GF-D8 (cell line): ENCODE measurements around the gene LAMB2.
A peak's percentile ranks its signal among the peaks of the same experiment; 100 is the strongest.

Source experiments
- DNase-seq: peaks from one replicate; lab custom pipeline; 2025; lab: John Stamatoyannopoulos, UW

The LAMB2 gene

DNA sequence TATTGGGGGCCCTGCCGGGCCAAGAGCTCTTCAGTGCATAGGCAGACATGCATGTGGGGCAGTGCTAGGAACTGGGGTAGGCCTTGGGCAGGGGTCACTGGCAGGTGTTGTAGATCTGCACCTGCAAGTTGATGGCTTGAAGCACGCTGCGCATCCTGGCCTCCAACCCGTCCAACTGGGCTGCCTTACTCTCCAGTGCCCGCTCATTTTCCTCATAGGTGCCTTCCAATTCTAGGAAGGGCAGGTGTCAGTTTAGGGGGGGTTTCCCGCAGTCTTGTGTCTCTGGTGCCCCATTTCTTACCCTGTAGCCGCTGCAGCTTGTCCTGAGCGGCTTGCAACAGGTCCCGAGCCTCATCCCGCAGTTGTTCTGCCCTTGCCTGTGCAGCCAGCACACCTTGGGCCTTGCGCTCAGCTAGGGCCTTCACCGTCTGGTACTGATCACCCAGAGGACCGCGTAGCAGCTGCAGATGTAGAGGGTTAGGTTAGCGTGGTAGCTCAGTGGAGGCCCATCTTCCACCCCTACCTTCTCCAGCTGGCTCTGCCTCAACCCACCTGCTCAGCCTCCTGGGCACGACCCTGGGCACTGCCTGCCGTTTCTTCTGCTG is 11.6 kb downstream of the LAMB2 start:
- no peak for DNase-seq

DNA sequence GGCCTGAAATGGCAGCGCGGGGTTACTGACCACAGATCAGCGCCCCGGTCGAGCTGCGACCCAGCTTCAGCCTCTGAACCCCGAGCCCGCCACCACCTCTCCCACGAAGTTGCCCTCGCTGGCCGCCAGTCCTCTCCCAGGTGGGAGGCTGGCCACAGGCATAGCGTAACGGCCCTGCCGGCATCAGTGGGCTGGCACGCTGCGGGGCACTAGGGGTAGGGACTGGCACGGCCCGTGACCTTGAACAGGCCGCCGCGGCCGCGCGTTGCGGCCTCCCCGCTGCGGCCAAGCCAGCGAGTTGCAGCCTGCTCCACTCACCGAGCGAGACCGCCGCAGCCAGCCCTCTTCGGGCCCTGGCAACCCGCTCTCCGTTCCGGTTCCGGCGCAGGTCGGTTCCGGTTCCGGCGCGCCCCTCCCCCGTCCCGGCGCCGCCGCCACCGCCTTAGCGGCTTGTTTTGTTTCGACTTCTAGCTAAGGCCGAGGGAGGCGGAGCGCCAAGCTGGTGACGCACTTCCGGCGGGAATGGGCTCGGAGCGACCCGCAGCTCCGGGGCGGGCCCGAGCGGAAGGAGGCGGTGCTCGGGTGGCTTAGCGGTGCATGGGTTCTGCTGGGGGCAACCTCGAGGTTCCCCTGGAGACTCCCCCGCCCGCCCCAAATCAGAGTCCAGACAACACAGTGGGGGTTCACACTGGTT is 12.3 kb downstream of the LAMB2 start, which contains the start of gene USP19:
Gene USP19, minus strand, starts transcription at position 386 of the 694 bp plus-strand sequence. CDS start 1,678 bp downstream, outside the sequence.
- peak; percentile 62 for DNase-seq

GRCh38 chr3:49120096-49120437 is 12.8 kb downstream of the LAMB2 start:
- no peak for DNase-seq

GRCh38 chr3:49119439-49119838 is 13.4 kb downstream of the LAMB2 start:
- no peak for DNase-seq

- DNase-seq: no peak
Observed at GRCh38 chr3:49119036-49119435, 13.8 kb downstream of the LAMB2 start.

DNA sequence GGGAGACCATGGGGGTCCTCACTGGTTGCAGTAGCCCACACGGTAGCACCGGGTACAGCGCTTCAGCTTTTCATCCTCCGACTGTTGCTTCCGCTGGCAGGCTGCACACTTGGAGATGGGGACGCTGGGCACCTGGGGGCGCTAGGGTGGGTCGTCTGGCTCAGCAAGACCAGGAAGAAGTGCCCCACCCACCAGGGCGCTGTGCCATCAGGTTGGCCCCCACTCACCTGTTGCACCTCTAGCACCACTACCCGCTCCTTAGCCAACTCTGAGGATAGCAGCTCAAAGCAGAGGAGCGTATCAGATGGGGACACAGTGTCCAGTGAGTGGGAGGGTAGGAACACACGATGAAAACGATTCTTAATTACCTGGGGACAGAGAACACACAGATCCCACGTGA is 20.6 kb downstream of the LAMB2 start:
- no peak for DNase-seq

- no peak for DNase-seq
Observed at GRCh38 chr3:49111347-49111746, 21.5 kb downstream of the LAMB2 start.

- no peak for DNase-seq
Observed at GRCh38 chr3:49110780-49111179, 22.1 kb downstream of the LAMB2 start.

GRCh38 chr3:49108346-49108745 is 24.5 kb downstream of the LAMB2 start:
- no peak for DNase-seq

DNA sequence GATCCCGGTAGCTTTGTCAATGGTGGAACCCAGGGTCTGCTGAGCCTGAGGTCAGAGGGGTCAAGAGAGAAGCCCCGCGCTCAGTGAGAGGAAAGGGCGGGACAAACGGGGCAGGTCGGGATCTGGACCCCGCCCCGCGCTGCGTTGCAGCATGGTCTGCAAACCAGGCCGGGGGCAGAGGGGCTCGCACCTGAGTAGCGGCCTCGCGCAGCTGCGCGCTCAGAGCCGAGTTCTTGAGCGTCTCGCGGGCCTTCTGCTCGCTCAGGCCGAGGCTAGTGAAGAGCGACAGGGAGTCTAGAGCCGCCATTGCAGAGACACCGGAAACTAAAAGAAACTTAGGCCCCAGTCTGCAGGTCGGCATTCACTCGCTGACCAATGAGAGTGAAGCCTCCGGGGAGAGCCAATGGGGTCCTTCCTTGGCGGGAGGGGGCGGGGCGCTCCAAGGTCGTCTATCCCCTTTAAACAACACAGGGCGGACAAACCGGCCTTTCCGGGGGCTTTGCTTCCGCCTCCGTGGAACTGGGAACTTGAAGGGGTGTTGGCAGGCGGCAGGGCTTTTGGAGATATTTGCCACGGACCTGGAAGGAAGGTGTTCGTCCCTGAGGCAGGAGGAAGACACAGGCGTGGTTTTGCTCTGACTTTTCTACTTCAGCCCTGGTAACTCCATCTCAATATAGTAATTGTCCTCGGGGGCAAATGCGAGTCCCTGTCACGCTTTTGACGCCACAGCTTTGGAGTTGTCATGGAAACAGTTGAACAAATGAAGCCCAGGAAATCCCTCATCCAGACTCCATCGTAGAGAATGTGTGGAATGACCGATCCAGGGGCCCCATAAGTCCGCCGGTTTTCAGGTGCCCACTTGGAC is 28.2 kb downstream of the LAMB2 start, which contains the start of gene QARS1:
Gene QARS1, minus strand, starts transcription at position 331 of the 865 bp plus-strand sequence. Its CDS starts 24 bp downstream, at position 307.
- DNase-seq: peak; percentile 73

- DNase-seq: no peak
Observed at GRCh38 chr3:49104052-49104426, 28.8 kb downstream of the LAMB2 start.

DNA sequence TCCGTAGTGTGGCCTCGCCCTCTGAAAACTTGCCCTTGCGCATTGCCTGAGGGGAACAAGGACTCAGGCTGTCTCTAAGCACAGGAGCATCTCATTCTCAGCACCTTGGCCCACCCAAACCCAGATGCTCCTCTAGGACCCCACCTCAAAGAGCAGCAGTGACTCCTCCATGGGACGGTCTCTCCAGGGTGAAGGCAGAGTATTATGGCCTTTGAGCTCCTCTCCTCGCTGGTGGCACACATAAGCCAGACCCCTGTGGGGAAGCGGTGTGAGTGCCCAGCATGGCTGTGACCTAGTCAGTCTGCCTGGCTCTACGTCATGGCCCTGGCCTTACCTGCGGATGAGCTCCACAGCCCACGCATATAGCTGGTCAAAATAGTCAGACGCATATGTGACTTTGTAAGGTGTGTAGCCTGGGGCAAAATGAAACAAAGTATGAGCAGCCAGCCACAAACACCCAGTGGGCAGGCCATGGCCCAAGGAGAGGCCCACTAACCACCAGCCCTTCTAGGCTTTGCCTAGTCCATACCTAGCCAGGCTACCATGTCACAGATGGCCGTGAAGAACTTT is 32.7 kb downstream of the LAMB2 start:
- DNase-seq: no peak

DNA sequence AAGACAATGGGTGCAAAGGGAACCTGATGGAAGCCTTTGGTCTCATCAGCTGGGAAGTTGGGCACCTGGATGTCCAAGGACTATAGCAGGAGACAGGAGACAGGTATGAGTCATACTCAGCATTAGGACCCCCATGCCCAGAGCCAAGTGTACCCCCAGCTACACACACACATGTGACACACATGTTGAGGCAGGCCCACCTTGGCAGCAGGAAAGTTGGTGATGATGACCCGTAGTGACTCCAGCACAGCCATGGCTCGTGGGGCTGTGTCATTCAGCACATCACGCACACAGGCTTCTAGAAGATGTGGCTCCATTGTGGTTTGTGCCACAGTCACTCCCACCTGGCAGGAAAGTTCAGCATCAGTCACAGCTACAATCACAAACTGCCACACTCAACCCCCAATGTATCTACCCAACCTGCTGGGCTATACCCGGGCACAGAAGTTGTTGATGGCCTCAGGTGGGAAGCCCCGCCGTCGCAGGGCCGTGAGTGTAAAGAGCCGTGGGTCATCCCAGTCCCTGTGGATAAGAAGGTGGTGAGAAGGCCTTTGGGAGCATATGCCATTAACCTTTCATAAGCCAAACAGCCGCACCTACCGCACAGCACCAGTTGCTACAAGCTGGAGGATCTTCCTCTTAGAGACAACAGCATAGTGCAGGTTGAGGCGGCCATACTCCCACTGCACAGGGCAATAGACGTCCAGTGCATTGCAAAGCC is 33.8 kb downstream of the LAMB2 start:
- DNase-seq: no peak

DNA sequence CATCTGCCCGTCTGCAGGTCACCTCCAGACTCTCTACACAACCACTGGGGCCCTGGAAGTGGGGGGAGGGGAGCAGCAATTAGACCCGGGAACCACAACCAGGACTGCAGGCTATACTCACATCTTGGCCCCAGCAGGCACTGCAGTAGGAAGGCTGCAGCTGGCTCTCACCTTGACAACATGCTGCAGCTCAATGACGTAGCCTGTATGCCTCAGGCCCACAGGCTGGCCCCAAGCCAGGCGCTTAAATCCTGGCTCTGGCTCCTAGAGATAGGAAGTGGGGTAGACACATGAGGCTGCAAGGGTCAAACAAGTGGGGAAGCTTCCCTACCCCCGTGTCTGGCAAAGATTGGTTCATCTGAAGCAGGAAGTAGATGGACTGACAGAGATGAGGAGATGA is 34.4 kb downstream of the LAMB2 start:
- no peak for DNase-seq

DNA sequence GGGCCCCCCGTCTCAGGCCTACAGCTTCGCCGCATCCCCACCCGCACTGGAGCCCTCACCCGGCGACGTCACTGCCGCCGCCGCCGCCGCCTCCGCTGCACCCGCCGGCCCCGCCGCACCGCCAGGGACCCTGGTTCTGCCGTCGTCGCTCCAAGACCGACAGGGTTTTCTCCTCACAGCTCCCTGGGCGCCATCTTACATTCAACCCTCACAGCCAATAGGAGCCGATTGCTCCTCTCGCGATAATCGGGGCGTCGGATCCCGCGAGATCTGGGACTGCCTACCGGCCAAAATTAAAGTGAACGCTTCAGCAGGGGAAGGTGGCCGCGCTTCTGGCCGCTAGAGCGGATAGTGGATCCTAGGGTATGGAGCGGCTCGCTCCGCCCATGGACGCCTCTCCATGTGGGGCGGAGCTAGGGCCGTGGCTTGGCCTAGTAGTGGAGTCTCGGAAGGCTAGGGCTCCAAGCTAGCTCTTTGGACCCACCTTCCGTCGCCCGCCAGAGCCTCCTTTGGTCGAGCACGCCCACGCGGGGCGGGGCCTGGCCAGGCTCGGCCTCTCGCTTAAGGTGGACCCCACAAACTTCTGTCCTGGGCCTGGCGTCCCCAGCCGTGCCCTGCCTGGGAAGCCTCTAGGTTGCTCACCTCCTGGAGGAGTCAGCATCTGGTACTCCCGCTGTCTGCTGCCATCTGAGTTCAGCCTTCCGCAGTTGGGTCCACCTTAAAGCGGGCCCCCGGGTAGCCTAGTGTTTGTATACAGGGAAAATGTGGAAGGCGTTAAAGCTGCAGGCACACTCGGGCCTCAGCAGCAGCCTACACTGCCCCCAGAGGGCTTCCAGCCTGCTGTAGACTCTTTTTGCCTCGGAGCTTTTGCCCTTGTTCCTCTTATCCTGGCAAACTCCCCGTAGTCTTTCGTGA is 38.7 kb downstream of the LAMB2 start, which contains the start of gene QRICH1:
Gene QRICH1, minus strand, starts transcription at position 219 of the 915 bp plus-strand sequence. CDS start 17,054 bp downstream, outside the sequence.
- DNase-seq: peak; percentile 94

DNA sequence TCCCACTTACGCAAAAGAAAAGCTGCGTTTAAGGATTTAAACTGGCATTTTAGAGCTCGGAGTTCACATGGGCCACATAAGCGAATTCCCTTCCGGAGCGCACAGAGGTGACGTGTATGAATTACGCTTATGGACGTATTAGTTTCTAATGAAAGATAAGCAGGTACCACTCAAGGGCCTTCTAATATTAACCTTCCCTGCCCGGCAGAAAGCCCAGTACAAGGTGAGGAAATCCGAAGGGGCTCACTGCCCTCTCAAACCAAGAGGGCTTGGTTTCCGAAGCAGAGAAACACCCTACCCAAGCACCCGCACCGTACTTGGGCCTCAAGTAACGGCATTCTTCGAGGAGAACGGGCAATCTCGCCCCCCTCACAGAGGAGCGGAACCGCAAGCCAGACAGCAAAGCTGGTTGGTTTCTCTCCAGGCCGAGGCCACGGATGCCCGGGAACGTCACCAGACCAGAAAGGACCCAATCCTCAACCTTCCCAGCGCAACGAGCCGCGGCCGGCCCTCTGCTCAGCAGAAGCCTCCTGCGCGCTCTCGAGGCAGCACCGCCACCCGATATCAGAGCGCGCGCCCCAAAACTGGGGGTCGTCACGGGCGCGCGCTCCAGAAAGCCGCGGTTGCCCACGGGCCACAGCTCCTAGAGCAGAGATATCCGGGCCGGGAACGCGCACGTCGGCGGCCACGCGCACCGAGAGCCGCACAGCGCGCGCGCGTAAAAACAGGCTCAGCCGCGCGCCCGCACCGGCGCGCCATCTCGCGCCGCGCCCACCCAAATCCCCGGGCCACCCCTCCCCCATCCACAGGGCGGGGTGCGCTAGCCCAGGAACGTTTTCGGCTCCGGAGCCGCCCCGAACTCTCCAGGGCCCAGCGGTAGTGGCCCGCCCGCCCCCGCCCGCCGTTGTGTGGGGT is 39.7 kb downstream of the LAMB2 start:
- DNase-seq: peak; percentile 34

DNA sequence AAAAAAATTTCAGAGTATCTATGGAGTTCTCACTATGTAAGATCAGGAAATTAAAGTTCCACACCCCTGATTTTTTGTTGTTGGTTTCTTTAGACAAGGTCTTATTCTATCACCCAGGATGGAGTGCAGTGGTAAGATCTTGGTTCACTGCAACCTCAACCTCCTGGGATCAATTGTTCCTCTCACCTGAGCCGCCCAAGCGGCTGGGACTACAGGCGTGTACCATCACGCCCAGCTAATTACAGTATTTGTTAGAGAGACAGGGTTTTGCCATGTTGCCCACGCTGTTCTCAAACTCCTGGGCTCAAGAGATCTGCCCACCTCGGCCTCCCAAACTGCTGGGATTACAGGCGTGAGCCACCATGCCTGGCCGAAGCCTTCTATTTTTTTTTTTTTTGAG is 51.4 kb downstream of the LAMB2 start:
- no peak for DNase-seq

DNA sequence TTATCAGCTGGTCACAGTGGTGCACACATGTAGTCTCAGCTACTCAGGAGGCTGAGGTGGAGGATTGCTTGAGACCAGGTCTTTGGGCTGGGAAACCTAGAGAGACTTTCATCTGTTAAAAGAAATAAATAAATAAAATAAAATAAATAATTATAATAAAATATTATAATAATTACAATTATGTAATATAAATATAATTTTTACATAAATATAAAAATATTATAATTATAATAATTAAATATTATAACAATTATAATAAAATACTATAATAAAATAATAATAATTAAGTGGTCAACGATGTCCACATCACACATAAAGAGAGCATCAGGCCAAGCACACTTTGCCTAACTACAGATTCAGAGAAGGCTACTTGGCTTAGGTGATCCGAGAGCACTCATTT is 53.6 kb downstream of the LAMB2 start:
- DNase-seq: no peak

GRCh38 chr3:49076646-49077045 is 56.2 kb downstream of the LAMB2 start:
- no peak for DNase-seq

- DNase-seq: no peak
Observed at GRCh38 chr3:49076116-49076515, 56.7 kb downstream of the LAMB2 start.
